PFSK-1 (cell line): ENCODE results near the gene UBE2B.

Source experiments
- REST ChIP-seq, 2 experiments: IDR thresholded peaks; 2 replicates each; pipeline versions ENCODE4 v1.6.1 to v1.8.0; 2011 to 2012; ENCODE audit warnings: low read depth in 2 of 2, low read length in 2 of 2, control low read depth in 1 of 2, inconsistent platforms in 1 of 2, mild to moderate bottlenecking in 1 of 2, moderate library complexity in 1 of 2; ENCODE audit not compliant: insufficient read depth in 1 of 2
- TAF1 ChIP-seq: IDR thresholded peaks from 2 replicates; pipeline ENCODE4 v1.6.1; 2012; ENCODE audit warnings: low read length, control low read depth, borderline replicate concordance; ENCODE audit not compliant: insufficient read depth

GRCh38 chr5:134397196-134397595 lies 25.8 kb downstream of the UBE2B start:
- TF ChIP-seq TAF1: no peak
- TF ChIP-seq REST (IDR thresholded peaks at IDR 0.05; ENCODE audit: insufficient read depth in 1 of 2, low read depth in 2 of 2, low read length in 2 of 2): no peak
